Ovary (tissue), 9 donors: ENCODE measurements around the gene ACER3. TPM values are rescaled to one million over a fixed set of nuclear protein-coding genes. Genes with fewer than 3 reads are reported as not detected.

ENCODE experiments used
- DNase-seq, 5 donors: peaks; one replicate each; pipeline ENCODE4 v3.0.0-alpha.2; 2019 to 2020
- H3K27ac ChIP-seq, 2 donors: fragments of 200-600 bp; one replicate each; pipeline versions ENCODE4 v1.5.1 to v1.8.0; 2019 to 2022
- H3K27me3 ChIP-seq: fragments of 200-600 bp; one replicate; pipeline ENCODE4 v1.8.0; 2022
- H3K36me3 ChIP-seq: fragments of 200-600 bp; sonication (generic); one replicate; pipeline ENCODE4 v1.5.1; 2019
- H3K4me1 ChIP-seq: one replicate; pipeline ENCODE4 v1.8.1; 2013; ENCODE audit warnings: mild to moderate bottlenecking, moderate library complexity; ENCODE audit not compliant: insufficient read depth
- H3K4me3 ChIP-seq: fragments of 200-600 bp; sonication (generic); one replicate; pipeline ENCODE4 v1.5.1; 2017
- H3K9me3 ChIP-seq, 2 donors: fragments of 200-600 bp in 1 of 2; sonication (generic) in 1 of 2; one replicate each; pipeline versions ENCODE4 v1.5.1 to v1.8.1; 2013 to 2019; ENCODE audit warnings: mild to moderate bottlenecking in 1 of 2, moderate library complexity in 1 of 2
- EP300 ChIP-seq: sonication (generic); formaldehyde crosslinking; IDR thresholded peaks from one replicate; pipeline ENCODE4 v1.6.1; 2017; ENCODE audit warnings: antibody characterized with exemption
- POLR2A ChIP-seq: fragments of 450-650 bp; IDR thresholded peaks from one replicate; pipeline ENCODE4 v1.6.1; 2017; ENCODE audit warnings: antibody characterized with exemption, mild to moderate bottlenecking, moderate library complexity
- WGBS, 3 donors: extraction: QIAGEN DNeasy Blood & Tissue Kit in 1 of 3; methylation state at CpG; one replicate each; pipeline versions ENCODE4 v1.1.5 to v1.1.7; 2013 to 2017; 5-methylcytosine and 5-hydroxymethylcytosine counted together
- intact Hi-C, 4 donors: fragments of 100-400 bp; cut with DNase I; formaldehyde crosslinking; loops; one replicate each; pipeline versions ENCODE4 v1.11.0 to v1.15.1; 2022 to 2023
- polyA plus RNA-seq, 2 donors: library from polyadenylated mRNA; stranded (reverse); fragments of 200-250 nt in 1 of 2; fragments of 350-450 nt in 1 of 2; fragmentation: Illumina TruSeq in 1 of 2; extraction: RNeasy Lipid Tissue Mini Kit (QIAGEN cat#74804) in 1 of 2; gene quantifications; one replicate each; pipeline ENCODE4 v1.2.3, GENCODE V29; 2013 to 2014
- total RNA-seq, 7 donors: library from RNA; depleted of rRNA in 2 of 7; stranded (reverse); fragments of >200 nt in 2 of 7; fragmentation: NEBNext Ultra II Directional in 3 of 7; extraction: Animal tissue kit (Norgen Biotek cat#: 25700) in 3 of 7; gene quantifications; one replicate each; pipeline versions ENCODE4 v1.1.0 to v1.2.4, GENCODE V29; 2016 to 2023
- TF ChIP-seq, protein P1 (sequence below), 3 donors: fragments of 450-650 bp in 2 of 3; fragments of 200-600 bp in 1 of 3; IDR thresholded peaks; one replicate each; pipeline versions ENCODE4 v1.5.1 to v1.8.0; 2016 to 2022; ENCODE audit warnings: antibody characterized with exemption in 3 of 3, mild to moderate bottlenecking in 1 of 3
- donor health status: DM: no; HTN: no; CAD: no; lungs with moderate emphysema.
- donor health status: DM: no; HTN: no; CAD: no.
- donor health status: Bipolar disorder and iron deficiency.
- donor health status: DM: yes; HTN: yes; CAD: no.
- donor health status: DM: no; HTN: no; CAD: no.
- donor health status: DM: yes; HTN: yes; CAD: no.

ACER3 gene
- total and polyA plus RNA-seq, 9 donors = 2.4 to 20.7 (median 8.4) TPM

DNA sequence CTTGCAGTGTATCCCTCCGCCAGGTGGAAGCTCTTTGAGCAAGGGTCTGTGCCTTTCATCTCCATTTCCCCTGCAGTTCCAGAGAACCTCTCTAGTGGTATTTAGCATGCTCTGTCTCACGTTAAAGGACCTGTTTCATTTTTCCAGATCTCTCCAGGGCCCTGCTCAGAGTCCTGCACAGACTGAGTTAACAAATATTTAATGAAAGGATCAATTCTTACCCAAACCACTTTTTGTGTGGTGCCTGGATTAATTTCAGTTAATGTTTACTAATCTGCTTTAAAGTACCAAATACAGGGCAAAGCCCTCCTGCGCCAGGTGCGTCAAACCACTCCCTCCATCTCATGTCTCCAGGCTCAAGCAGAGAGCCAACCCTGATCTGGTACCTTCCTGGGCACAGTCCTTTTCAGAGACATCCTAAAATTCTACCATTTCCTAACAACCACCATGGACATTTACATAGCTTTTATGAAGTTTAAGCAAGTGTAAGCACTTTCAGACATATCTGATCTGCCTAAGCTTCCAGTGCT, 18.7 kb upstream of the ACER3 start:
- TF ChIP-seq, protein P1, sequence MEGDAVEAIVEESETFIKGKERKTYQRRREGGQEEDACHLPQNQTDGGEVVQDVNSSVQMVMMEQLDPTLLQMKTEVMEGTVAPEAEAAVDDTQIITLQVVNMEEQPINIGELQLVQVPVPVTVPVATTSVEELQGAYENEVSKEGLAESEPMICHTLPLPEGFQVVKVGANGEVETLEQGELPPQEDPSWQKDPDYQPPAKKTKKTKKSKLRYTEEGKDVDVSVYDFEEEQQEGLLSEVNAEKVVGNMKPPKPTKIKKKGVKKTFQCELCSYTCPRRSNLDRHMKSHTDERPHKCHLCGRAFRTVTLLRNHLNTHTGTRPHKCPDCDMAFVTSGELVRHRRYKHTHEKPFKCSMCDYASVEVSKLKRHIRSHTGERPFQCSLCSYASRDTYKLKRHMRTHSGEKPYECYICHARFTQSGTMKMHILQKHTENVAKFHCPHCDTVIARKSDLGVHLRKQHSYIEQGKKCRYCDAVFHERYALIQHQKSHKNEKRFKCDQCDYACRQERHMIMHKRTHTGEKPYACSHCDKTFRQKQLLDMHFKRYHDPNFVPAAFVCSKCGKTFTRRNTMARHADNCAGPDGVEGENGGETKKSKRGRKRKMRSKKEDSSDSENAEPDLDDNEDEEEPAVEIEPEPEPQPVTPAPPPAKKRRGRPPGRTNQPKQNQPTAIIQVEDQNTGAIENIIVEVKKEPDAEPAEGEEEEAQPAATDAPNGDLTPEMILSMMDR (IDR thresholded peaks at IDR 0.05) = no peak
- TF ChIP-seq EP300 (no peak), POLR2A (no peak)
- Histone ChIP-seq H3K27me3 (no peaks in the 10 kb centered on the region), H3K4me1 (no peaks in the 10 kb centered on the region), H3K27ac (no peak overlapping the region), H3K4me3 (no peak overlapping the region), H3K36me3 (no peaks in the 10 kb centered on the region), H3K9me3 (no peaks in the 10 kb centered on the region)
- intact Hi-C loops = no loop called here
- DNase-seq = no peak
- 79 to 86% (median 85%) methylated on average over 4 of the region's 4 CpGs for WGBS, 3 donors

DNA sequence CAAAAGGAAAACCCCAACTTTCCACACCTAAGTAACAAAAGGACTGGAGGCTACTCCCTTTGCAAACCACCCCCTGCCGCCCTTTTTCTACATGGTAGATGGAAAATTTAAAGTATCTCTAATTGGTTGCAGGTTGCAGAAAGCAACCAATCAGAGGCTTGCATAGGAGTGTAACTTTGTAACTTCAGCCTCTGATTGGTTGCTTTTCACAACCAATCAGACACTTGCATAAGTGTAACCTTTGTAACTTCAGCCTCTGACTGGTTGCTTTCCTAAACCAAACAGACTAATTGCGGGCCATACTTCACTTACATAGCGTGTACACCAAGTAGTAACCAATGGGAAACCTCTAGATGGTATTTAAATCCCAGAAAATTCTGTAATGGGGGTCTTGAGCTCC, 16.8 kb upstream of the ACER3 start:
- Histone ChIP-seq H3K9me3 (no peaks in the 10 kb centered on the region), H3K4me1 (peaks cover 4% of the 10 kb centered on the region), H3K27ac (no peak overlapping the region), H3K4me3 (no peak overlapping the region), H3K36me3 (no peaks in the 10 kb centered on the region), H3K27me3 (no peaks in the 10 kb centered on the region)
- TF ChIP-seq, protein P1 (IDR thresholded peaks at IDR 0.05) = no peak
- TF ChIP-seq EP300 = no peak
- TF ChIP-seq POLR2A = no peak
- WGBS, 3 donors = 92 to 97% (median 94%) methylated on average over 3 of the region's 3 CpGs
- intact Hi-C loops = no loop called here
- no peak for DNase-seq

DNA sequence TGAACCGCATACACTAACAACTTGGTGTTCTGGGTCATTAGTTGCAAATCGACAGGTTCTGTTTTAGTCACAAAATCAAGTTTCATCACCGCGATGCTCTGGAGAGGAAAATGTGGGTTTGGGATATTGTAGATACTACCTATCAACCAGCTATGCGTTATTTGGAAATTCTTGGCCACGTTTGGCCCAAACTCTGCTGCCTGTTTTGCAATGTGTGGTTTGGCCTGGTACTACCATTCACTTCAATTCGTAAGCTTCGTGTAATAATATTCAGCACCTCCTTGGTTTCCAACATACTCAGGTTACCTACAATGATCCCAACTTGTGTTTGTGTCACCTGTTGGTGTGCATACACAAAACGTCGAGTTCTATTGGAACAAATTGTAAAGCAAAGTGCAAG, 16.2 kb upstream of the ACER3 start:
- TF ChIP-seq, protein P1 (IDR thresholded peaks at IDR 0.05) = no peak
- TF ChIP-seq POLR2A (no peak), EP300 (no peak)
- Histone ChIP-seq H3K27me3 (no peaks in the 10 kb centered on the region), H3K9me3 (no peaks in the 10 kb centered on the region), H3K36me3 (no peaks in the 10 kb centered on the region), H3K27ac (no peak overlapping the region), H3K4me1 (peaks cover 4% of the 10 kb centered on the region), H3K4me3 (no peak overlapping the region)
- DNase-seq = no peak
- intact Hi-C loops = no loop called here
- WGBS, 3 donors = 89 to 93% (median 89%) methylated on average over 10 of the region's 10 CpGs

DNA sequence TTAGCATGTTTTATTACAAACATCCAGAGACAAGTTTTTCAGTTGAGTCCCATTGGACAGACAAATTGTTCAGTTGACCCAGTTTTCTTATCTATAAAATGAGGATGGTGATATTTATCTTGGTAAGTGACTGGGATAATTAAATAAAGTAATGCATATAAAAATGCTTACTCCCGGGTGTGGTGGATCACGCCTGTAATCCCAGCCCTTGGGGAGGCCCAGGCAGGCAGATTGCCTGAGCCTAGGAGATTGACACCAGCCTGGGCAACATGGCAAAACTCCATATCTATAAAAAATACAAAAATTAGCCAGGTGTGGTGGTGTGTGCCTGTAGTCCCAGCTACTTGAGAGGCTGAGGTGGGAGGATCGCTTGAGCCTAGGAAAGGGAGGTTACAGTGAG, 15.6 kb upstream of the ACER3 start:
- DNase-seq = no peak
- WGBS, 3 donors = 96 to 98% (median 96%) methylated on average over 3 of the region's 3 CpGs
- TF ChIP-seq EP300 (no peak), POLR2A (no peak)
- TF ChIP-seq, protein P1 (IDR thresholded peaks at IDR 0.05) = no peak

More for the DNA sequence above, 15.6 kb upstream of the ACER3 start:
- no peak overlapping the region for H3K27ac ChIP-seq
- no peak overlapping the region for H3K4me3 ChIP-seq
- intact Hi-C loops = no loop called here
- H3K36me3 ChIP-seq = no peaks in the 10 kb centered on the region
- H3K9me3 ChIP-seq = no peaks in the 10 kb centered on the region
- peaks cover 4% of the 10 kb centered on the region for H3K4me1 ChIP-seq
- H3K27me3 ChIP-seq = no peaks in the 10 kb centered on the region
